ENCODE results near the gene BARHL1.

- TF ChIP-seq, protein P1, sequence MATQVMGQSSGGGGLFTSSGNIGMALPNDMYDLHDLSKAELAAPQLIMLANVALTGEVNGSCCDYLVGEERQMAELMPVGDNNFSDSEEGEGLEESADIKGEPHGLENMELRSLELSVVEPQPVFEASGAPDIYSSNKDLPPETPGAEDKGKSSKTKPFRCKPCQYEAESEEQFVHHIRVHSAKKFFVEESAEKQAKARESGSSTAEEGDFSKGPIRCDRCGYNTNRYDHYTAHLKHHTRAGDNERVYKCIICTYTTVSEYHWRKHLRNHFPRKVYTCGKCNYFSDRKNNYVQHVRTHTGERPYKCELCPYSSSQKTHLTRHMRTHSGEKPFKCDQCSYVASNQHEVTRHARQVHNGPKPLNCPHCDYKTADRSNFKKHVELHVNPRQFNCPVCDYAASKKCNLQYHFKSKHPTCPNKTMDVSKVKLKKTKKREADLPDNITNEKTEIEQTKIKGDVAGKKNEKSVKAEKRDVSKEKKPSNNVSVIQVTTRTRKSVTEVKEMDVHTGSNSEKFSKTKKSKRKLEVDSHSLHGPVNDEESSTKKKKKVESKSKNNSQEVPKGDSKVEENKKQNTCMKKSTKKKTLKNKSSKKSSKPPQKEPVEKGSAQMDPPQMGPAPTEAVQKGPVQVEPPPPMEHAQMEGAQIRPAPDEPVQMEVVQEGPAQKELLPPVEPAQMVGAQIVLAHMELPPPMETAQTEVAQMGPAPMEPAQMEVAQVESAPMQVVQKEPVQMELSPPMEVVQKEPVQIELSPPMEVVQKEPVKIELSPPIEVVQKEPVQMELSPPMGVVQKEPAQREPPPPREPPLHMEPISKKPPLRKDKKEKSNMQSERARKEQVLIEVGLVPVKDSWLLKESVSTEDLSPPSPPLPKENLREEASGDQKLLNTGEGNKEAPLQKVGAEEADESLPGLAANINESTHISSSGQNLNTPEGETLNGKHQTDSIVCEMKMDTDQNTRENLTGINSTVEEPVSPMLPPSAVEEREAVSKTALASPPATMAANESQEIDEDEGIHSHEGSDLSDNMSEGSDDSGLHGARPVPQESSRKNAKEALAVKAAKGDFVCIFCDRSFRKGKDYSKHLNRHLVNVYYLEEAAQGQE (IDR thresholded peaks at IDR 0.05; ENCODE audit: low read depth), result no peak
- TF ChIP-seq, protein P2, sequence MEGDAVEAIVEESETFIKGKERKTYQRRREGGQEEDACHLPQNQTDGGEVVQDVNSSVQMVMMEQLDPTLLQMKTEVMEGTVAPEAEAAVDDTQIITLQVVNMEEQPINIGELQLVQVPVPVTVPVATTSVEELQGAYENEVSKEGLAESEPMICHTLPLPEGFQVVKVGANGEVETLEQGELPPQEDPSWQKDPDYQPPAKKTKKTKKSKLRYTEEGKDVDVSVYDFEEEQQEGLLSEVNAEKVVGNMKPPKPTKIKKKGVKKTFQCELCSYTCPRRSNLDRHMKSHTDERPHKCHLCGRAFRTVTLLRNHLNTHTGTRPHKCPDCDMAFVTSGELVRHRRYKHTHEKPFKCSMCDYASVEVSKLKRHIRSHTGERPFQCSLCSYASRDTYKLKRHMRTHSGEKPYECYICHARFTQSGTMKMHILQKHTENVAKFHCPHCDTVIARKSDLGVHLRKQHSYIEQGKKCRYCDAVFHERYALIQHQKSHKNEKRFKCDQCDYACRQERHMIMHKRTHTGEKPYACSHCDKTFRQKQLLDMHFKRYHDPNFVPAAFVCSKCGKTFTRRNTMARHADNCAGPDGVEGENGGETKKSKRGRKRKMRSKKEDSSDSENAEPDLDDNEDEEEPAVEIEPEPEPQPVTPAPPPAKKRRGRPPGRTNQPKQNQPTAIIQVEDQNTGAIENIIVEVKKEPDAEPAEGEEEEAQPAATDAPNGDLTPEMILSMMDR (IDR thresholded peaks at IDR 0.05 in 2 of 3, conservative IDR thresholded peaks at IDR 0.05 in 1 of 3; ENCODE audit: borderline replicate concordance in 1 of 3, insufficient read depth in 1 of 3, low read depth in 2 of 3, low read length in 2 of 3), result no peak
- TF ChIP-seq RAD21 (IDR thresholded peaks at IDR 0.05; ENCODE audit: low read depth) (no peak), CEBPB (IDR thresholded peaks at IDR 0.05; ENCODE audit: low read depth) (no peak), POLR2A (IDR thresholded peaks at IDR 0.05; ENCODE audit: borderline replicate concordance, extremely low read depth, insufficient read depth, insufficient read length) (no peak), EZH2phosphoT487 (IDR thresholded peaks at IDR 0.05; ENCODE audit: borderline replicate concordance) (no peak), YY1 (IDR thresholded peaks at IDR 0.05; ENCODE audit: extremely low read depth, insufficient replicate concordance, low read depth, low read length) (no peak), ZFX (IDR thresholded peaks at IDR 0.05) (no peak), ZNF274 (IDR thresholded peaks at IDR 0.05; ENCODE audit: low read depth, low read length) (no peak), POLR2AphosphoS5 (IDR thresholded peaks at IDR 0.05; ENCODE audit: low read depth, low read length) (no peak), EZH2 (IDR thresholded peaks at IDR 0.05) (no peak), FOSL1 (IDR thresholded peaks at IDR 0.05; ENCODE audit: low read depth) (no peak)
- TF ChIP-seq, protein P3, sequence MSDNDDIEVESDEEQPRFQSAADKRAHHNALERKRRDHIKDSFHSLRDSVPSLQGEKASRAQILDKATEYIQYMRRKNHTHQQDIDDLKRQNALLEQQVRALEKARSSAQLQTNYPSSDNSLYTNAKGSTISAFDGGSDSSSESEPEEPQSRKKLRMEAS (IDR thresholded peaks at IDR 0.05), result no peak
Measured at GRCh38 chr9:132584601-132585560, 2.5 kb downstream of the BARHL1 start.

All from HCT116 (cell line).